Astrocyte of the spinal cord (primary cell): ENCODE data around the gene PTPRO.
A peak's percentile ranks its signal among the peaks of the same experiment; 100 is the strongest.

Experiments used
- DNase-seq: peaks from one replicate; pipeline ENCODE4 v3.0.0; 2011; ENCODE audit warnings: low read depth, low spot score
- H3K4me3 ChIP-seq: 2 replicates; pipeline ENCODE4 v1.5.1; 2011; ENCODE audit warnings: low read depth, mild to moderate bottlenecking, low read length, moderate library complexity
- CTCF ChIP-seq: IDR thresholded peaks from 2 replicates; pipeline ENCODE4 v1.5.1; 2012; ENCODE audit warnings: low read depth, mild to moderate bottlenecking, low read length, inconsistent platforms
- in situ Hi-C: cut with HindIII; loops from 2 replicates; pipeline ENCODE4 v1.10.0; 2017; ENCODE audit warnings: low sequenced_read_pairs

PTPRO gene

DNA sequence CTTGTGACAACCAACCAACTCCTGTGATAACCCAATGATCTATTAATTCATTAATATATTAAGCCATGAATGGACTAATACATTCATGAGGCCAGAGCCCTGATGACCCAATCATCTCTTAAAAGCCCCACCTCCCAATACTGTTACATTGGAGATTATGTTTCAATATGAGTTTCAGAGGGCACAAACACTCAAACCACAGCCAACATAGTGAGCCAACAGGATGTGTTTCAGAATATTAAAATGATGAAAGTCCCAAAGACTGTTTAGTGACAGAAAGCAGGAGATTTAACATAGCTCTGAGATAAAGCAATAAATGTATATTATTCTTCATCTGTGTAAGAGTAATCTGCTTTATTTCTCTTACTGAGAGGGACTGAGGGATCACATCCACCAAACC, 71.7 kb downstream of the PTPRO start:
- no peak for DNase-seq
- TF ChIP-seq CTCF = no peak
- no peak overlapping the region for H3K4me3 ChIP-seq
- in situ Hi-C loops = no loop called here

DNA sequence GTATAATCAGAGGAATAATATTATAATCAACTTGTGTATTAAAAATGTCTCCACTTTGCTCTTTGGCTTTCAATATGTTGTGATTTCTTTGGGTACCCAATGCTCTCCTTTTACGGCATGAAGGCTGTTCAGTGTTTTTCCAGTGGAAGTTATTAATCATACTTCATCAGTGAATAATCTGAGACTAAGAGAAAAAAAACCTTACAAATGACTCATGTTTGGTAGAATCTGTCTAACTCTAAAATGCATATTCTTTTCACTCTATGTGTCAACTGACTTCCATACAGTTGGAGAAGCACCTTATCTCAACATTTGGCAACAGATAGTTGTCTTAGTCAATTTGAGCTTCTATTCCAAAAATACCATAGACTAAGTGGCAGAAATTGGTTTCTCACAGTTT, 82.2 kb downstream of the PTPRO start:
- peak; percentile 23 for DNase-seq
- TF ChIP-seq CTCF = no peak
- in situ Hi-C loops = no loop called here
- no peak overlapping the region for H3K4me3 ChIP-seq

GRCh38 chr12:15405606-15406005, 83.3 kb downstream of the PTPRO start:
- in situ Hi-C loops = no loop called here
- no peak overlapping the region for H3K4me3 ChIP-seq
- TF ChIP-seq CTCF = no peak
- no peak for DNase-seq

GRCh38 chr12:15407025-15407424, 84.7 kb downstream of the PTPRO start:
- TF ChIP-seq CTCF = no peak
- DNase-seq = no peak
- in situ Hi-C loops = no loop called here
- no peak overlapping the region for H3K4me3 ChIP-seq

GRCh38 chr12:15411842-15412241, 89.5 kb downstream of the PTPRO start:
- no peak for TF ChIP-seq CTCF
- no peak for DNase-seq
- H3K4me3 ChIP-seq = no peak overlapping the region
- in situ Hi-C loops = no loop called here

GRCh38 chr12:15417691-15418090, 95.4 kb downstream of the PTPRO start:
- in situ Hi-C loops = no loop called here
- no peak overlapping the region for H3K4me3 ChIP-seq
- DNase-seq = no peak
- TF ChIP-seq CTCF = no peak

DNA sequence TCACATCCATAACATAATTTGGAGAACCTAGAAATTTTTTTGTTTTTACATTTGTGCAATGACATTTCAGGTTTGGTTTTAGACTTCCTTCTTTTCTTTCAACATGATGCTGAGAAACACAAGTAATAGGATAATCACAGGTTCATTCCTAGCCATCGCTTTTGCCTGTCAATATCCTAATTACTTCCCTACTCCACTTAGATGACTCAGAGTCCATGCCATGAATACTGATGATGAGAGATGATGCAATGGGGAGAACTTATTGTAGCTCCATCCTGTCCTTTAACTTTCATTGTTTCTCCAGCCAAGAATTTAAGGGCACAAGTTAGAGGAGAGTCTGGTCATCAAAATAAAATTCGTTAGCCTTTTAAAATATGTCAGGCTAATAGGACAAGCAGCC, 101.3 kb downstream of the PTPRO start:
- no peak overlapping the region for H3K4me3 ChIP-seq
- no peak for TF ChIP-seq CTCF
- in situ Hi-C loops = no loop called here
- DNase-seq = peak; percentile 3
